NB4 (cell line): Measurements from ENCODE around the gene FARP1.
"Not testable (repeated sequence)": the region's sequence is repeated elsewhere in the genome, so short reads cannot be mapped to it uniquely, and the experiment has no call there.

Source experiments
- DNase-seq: peaks from one replicate; pipeline ENCODE4 v3.0.0; 2010; ENCODE audit warnings: low read depth
- H3K4me3 ChIP-seq: one replicate; pipeline ENCODE4 v1.5.1; 2011; ENCODE audit warnings: mild to moderate bottlenecking, low read depth, low read length, moderate library complexity
- CTCF ChIP-seq: IDR thresholded peaks from one replicate; pipeline ENCODE4 v1.5.1; 2012; ENCODE audit warnings: low read depth, low read length
- MAX ChIP-seq: IDR thresholded peaks from 2 replicates; pipeline ENCODE4 v1.6.1; 2011; ENCODE audit warnings: low read depth, low read length
- MYC ChIP-seq: IDR thresholded peaks from 2 replicates; pipeline ENCODE4 v1.6.1; 2011; ENCODE audit warnings: low read depth, low read length
- POLR2A ChIP-seq: IDR thresholded peaks from 2 replicates; pipeline ENCODE4 v1.6.1; 2011; ENCODE audit warnings: mild to moderate bottlenecking; ENCODE audit not compliant: insufficient read length; ENCODE audit errors: extremely low read depth

Gene FARP1

GRCh38 chr13:98267080-98267912 lies 124.4 kb downstream of the FARP1 start:
- TF ChIP-seq MAX: no peak
- no peak for TF ChIP-seq POLR2A
- no peak for TF ChIP-seq CTCF
- H3K4me3 ChIP-seq: no peak overlapping the region
- DNase-seq: no peak

GRCh38 chr13:98269386-98269785 lies 126.5 kb downstream of the FARP1 start:
- no peak for TF ChIP-seq MYC
- TF ChIP-seq POLR2A: no peak
- TF ChIP-seq CTCF: no peak
- TF ChIP-seq MAX: no peak
- DNase-seq: no peak
- no peak overlapping the region for H3K4me3 ChIP-seq

- H3K4me3 ChIP-seq: no peak overlapping the region
- TF ChIP-seq MYC (no peak), MAX (no peak), CTCF (no peak), POLR2A (no peak)
- DNase-seq: no peak
Measured at GRCh38 chr13:98270819-98271218, 127.9 kb downstream of the FARP1 start.

- DNase-seq, H3K4me3 ChIP-seq: not testable (repeated sequence)
Measured at GRCh38 chr13:98271646-98272045, 128.8 kb downstream of the FARP1 start.

GRCh38 chr13:98272549-98272948 lies 129.7 kb downstream of the FARP1 start:
- no peak overlapping the region for H3K4me3 ChIP-seq
- DNase-seq: no peak
- TF ChIP-seq POLR2A (no peak), CTCF (no peak), MAX (no peak), MYC (no peak)

GRCh38 chr13:98273067-98273823 lies 130.4 kb downstream of the FARP1 start:
- no peak for DNase-seq
- H3K4me3 ChIP-seq: no peak overlapping the region
- TF ChIP-seq MYC: no peak
- no peak for TF ChIP-seq CTCF
- no peak for TF ChIP-seq MAX
- no peak for TF ChIP-seq POLR2A
